GM12891 (cell line): ENCODE results near the gene WNT7B.

Source experiments
- POLR2A ChIP-seq: IDR thresholded peaks from 2 replicates; pipeline ENCODE4 v1.6.1; 2011; ENCODE audit warnings: low read depth, low read length, control low read depth
- POLR2AphosphoS5 ChIP-seq: IDR thresholded peaks from 2 replicates; pipeline ENCODE4 v1.6.1; 2011; ENCODE audit warnings: low read depth, low read length, control low read depth
- SPI1 ChIP-seq: IDR thresholded peaks from 2 replicates; pipeline ENCODE4 v1.6.1; 2011; ENCODE audit warnings: low read depth, low read length, control low read depth
- TAF1 ChIP-seq: IDR thresholded peaks from 2 replicates; pipeline ENCODE4 v1.6.1; 2011; ENCODE audit warnings: low read depth, low read length, control low read depth

DNA sequence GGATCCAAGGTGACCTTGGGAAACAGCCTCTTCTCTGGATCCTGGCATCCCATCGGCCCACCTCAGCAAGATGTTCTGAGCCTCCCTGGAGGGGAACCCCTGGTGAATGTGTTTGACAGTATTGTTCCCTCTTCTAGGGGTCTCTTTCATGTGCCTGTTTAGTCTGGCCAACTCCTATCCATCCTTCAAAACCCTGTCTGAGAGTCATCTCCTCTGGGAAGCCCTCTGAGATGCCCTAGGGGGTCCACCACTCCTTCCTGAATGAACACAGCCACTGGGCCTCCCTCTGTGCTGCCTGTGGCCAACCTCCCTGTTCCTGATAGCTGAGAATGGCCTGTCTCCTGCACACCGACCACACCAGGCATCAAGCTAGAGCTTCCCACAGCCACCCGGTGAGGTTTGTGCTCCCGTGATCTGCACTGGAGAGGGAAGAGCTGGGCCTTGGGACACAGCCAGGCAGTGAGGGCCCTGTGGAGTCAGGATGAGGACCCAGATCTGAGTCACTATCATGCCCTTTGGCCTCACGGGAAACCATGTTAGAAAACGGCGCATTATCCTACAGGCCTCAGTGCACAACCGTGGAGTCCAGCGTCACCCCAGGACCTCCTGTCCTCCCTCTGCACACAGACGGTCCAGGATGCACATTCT, 8.8 kb downstream of the WNT7B start:
- TF ChIP-seq POLR2AphosphoS5 (no peak), TAF1 (no peak), SPI1 (no peak), POLR2A (no peak)
